OCI-M1 (cell line): ENCODE measurements around the gene NFKBIE.

ENCODE experiments used
- DNase-seq: peaks from one replicate; lab custom pipeline; 2025; lab: John Stamatoyannopoulos, UW

Gene NFKBIE

DNA sequence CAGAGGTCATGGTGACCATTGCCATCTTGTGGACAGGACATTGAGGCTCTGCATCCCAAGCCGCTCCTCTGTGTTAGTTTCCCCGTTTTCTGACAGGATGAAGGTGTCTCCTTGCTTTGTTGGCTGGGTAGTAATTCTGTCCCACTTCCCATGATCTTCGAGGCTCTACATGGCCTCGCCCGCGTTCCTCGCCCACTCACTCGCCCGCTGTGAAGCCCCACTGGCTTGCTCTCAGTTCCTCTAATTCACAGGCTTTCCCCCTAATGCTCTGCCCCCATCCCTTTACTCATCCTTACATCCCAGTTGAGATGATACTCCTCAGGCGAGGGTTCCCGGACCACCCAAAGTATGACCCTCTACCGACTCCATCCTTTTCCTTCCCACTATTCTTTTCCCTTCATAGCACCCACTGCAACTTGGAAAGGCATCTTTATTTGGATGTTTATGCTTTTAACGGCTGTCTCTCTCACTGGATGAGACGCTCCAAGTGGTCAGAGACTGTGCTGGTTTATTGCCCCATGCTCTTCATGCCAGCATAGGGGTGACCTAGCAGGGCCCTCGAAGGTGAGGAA is 7.5 kb downstream of the NFKBIE start:
- no peak for DNase-seq

DNA sequence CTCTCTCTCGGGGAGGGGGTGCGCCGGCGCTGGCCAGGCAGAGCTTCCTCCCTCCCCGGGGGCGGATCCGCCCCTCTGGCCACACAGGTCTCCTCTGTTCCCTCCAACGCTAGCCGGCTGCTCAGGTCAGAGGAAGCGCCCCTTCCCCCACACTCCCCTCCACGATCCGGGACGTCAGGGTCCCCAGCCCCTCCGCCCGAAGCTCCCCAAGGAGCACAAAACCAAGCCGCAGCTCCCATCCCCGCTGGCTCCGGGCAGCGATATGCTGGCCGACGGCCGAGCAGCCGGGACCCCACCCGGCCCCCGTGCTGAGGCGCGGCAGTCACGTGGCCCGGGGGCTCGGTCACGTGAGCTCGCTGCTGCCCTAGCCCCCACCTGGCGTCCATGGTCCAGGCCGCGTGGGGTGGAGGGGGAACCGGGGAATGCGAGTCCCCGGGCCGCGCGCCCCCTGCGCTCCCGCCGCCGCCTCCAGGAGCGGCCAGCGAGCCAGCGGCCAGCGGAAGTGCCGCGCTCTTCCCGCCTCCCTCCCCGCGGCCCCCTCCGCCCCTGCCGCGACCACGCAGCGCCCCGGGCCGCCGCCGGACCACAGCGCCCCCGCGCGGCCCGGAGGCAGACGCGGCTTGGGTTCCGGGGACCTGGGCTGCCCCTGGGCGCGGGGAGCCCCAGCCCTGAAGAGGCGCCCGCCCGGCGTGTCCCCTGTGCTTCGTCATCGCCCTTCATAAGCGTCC is 8.2 kb downstream of the NFKBIE start, which contains the start of gene SLC35B2:
Gene SLC35B2, minus strand, starts transcription at position 504 of the 728 bp plus-strand sequence. Its CDS starts 118 bp downstream, at position 386.
- DNase-seq = peak; percentile 92

DNA sequence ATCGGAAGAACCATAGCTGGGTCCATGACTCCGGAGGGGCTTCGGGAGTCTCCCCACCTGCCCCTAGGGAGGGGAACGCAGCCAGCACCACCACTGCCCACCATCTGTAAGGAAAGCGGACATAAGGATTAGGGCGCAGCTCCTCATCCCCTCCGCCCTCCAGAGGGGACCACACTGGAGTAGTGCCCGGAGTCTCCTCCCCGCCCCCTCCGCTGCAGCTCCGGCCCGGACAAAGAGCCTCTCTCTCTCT is 8.7 kb downstream of the NFKBIE start:
- DNase-seq = no peak

DNA sequence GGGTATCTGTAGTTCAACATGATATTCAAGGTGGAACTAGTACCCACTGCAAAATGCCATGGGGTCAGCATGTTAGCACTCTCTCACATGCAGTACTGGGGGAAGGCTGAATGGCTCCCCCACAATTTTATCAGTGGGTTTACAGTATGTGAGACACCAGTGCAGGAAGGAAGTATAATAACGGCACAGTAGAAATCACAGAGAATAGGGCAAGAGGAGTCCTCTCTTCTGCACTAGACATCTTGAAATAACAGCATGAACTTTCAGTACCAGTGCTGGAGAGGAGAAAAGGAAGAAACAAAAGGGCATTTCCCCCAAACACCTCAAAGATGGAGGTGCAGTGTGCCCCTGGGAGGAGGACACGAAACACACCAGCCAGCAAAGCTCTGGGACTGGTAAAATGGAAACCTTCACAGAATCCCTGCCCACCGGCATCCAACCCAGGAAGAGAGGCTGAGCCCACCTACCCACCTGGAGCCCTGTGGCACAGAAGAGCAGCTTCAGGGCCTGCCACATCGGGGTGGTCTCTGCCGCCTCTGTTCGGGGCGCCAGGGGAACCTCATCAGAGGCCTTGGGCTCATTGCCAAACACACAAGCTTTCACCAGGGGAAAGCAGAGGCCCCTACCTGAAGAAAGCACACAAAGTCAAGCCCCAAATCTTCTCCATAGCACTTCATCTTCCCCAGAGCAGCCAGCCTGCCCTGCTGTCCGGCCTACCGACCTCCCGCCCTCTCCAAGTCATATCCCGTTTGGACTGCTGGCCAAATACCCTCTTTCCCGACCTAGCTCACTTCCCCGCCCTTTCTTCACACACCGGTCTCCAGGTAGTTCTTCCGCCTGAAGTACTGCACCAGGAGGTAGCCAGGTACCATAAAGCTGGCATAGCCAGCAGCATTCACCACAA is 9.2 kb downstream of the NFKBIE start:
- no peak for DNase-seq

DNA sequence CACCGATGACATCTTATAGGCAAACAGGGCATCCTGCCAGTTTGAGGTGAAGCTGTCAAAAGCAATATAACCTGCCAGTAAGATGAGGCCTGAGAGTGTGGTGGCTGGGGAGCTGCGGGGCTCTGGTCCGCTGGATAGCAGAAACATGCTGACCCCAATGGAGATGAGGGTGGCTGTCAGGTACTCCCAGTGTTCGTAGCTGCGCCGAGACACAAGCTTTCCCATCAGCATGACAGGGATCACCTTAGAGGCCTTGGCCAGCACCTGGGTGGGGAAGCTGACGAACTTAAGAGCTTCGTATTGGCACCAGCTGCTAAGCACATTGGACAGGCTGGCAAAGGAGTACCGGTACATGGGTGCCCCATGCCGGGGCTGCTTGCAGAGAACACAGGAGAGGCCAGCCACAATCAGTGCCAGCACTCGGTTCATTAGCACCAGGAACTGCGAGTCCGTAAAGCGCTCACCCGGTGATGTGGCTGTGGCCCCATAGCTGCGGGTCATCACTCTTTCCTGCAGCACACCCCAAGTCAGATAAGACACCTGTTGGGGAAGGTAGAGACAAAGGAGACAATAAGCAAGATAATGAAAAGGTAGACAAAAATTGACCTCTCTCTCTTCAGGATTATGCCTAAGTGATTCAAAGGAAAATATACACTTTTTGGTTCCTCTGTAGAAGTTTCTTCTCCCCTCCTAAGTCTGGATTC is 10.1 kb downstream of the NFKBIE start:
- DNase-seq = no peak

DNA sequence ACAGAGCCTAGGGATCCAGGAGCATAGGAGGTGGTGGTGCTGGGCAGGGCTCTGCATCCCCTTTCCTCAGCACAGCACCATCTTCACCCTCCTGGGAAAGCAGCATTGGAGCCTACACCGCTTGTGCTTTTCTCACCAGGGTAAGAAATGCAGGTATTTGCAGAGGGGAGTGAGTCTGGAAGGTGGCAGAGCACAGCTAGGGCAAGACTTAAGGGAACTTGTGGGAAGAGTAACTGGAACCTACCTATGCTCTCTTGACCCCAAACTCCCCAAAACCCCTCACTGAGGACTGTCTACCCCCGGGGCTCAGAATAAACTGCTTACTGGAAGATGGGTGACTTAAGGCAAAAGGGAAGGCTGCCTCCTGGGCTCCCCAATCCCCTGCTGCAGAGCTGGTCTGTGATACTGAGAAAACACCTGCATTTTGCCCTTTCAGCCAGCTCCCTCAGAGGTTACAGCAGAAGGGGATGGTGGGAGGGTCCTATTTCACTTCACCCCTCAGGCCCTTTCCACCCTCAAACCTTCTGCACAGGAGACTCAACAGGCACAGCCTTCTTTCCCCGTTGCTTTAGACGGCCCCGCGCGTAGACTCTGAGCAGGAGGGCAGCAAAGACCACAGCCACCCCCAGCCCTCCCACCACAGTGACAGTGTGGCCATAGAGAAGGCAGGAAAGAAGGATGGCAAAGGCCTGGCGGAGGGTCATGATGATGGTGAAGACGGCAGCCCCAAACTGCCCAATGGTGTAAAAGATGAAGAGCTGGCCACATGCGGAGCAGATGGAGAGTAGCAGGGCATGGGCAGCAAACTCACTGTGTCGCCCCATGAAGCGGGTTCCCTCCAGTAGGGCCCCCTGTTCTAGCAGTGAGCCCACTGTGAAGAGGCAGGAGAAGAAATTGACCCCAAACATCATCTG is 10.9 kb downstream of the NFKBIE start:
- DNase-seq = no peak

DNA sequence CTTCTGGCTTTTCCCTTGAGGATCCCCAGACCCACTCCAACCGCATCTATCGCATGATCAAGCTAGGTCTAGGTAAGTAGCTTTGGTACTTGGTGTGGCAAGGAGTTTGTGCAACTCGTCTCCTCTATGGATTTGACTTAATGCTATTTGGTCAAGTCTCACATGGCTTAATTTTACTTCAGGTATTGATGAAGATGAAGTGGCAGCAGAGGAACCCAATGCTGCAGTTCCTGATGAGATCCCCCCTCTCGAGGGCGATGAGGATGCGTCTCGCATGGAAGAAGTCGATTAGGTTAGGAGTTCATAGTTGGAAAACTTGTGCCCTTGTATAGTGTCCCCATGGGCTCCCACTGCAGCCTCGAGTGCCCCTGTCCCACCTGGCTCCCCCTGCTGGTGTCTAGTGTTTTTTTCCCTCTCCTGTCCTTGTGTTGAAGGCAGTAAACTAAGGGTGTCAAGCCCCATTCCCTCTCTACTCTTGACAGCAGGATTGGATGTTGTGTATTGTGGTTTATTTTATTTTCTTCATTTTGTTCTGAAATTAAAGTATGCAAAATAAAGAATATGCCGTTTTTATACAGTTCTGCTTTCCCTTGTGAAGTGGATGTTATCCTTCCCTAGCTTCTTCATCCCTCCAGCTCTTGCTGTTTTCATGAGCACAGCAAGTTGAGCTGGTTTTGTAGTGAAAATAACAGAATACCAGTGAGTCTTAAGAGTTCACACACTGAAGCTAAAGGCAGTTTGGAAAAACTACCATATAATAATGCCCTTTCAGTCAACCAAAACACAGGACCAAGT is 11.8 kb downstream of the NFKBIE start:
- DNase-seq = peak; percentile 84

DNA sequence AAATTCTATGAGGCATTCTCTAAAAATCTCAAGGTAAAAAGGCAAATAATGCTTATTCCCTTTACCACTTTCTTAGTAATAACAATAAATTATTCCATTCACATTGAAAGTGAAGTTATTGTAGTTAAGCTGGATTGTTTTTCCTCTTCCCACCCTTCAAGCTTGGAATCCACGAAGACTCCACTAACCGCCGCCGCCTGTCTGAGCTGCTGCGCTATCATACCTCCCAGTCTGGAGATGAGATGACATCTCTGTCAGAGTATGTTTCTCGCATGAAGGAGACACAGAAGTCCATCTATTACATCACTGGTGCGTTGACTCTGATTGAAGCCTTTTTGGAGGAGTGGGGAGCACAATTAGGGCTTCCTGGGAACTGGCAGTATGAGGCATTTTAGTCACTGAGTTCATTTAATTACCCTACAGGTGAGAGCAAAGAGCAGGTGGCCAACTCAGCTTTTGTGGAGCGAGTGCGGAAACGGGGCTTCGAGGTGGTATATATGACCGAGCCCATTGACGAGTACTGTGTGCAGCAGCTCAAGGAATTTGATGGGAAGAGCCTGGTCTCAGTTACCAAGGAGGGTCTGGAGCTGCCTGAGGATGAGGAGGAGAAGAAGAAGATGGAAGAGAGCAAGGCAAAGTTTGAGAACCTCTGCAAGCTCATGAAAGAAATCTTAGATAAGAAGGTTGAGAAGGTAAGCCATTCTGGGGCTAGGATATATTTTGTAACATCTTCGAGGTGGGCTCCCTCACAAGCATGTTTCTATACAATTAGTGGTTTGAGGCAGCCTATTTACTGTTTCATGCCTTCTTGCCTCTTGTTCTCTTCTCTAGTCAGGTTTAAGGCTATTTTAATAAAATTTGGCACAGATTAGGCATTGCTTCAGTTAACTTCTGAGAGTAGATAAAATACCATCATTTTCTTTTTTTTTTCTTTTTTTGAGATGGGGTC is 13.5 kb downstream of the NFKBIE start:
- no peak for DNase-seq

DNA sequence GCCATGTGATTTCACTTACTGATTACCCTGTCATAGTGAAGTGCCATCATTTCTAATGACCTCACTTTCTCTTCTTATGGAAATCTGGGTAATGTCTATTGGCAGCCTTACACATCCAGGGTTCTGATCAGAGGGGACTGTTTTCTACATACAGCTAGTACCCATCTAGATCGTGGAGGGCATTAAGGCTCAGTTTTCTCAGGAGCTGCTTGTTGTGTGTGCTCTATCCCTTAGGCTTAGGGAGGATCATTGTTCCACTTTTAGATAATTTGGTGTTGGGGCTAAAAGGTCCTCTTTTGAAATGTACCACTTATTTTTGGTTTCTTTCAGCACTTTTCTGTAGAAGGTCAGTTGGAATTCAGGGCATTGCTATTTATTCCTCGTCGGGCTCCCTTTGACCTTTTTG is 14.6 kb downstream of the NFKBIE start:
- DNase-seq = no peak

DNA sequence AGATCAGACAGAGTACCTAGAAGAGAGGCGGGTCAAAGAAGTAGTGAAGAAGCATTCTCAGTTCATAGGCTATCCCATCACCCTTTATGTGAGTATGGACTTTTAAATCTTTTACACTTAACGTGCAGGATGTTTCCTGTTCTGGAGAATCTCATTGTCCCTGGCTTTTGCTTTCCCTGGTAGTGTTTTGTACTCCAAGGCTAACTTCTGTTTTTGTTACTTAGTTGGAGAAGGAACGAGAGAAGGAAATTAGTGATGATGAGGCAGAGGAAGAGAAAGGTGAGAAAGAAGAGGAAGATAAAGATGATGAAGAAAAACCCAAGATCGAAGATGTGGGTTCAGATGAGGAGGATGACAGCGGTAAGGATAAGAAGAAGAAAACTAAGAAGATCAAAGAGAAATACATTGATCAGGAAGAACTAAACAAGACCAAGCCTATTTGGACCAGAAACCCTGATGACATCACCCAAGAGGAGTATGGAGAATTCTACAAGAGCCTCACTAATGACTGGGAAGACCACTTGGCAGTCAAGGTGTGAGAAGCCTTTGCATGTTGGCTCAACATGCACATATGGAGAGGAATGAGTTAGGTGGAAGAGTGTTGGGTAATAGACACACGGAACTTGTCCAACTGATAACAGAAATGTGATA is 15.2 kb downstream of the NFKBIE start:
- DNase-seq = no peak

DNA sequence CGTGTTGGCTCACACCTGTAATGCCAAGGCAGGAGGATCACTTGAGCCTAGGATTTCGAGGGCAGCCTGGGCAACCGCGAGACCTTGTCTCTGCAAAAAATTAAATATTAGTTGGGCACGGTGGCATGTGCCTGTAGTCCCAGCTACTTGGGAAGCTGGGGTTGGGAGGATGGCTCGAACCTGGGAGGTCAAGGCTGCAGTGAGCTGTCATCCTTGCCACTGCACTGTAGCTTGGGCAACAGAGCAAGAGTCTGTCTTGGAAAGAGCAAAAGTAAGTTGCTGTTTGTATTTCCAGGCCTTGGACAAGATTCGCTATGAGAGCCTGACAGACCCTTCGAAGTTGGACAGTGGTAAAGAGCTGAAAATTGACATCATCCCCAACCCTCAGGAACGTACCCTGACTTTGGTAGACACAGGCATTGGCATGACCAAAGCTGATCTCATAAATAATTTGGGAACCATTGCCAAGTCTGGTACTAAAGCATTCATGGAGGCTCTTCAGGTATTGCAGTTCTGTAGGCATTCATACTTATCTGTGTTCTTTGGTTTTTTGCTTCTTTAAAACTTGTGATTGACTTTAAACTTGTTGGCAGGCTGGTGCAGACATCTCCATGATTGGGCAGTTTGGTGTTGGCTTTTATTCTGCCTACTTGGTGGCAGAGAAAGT is 16.1 kb downstream of the NFKBIE start:
- no peak for DNase-seq

DNA sequence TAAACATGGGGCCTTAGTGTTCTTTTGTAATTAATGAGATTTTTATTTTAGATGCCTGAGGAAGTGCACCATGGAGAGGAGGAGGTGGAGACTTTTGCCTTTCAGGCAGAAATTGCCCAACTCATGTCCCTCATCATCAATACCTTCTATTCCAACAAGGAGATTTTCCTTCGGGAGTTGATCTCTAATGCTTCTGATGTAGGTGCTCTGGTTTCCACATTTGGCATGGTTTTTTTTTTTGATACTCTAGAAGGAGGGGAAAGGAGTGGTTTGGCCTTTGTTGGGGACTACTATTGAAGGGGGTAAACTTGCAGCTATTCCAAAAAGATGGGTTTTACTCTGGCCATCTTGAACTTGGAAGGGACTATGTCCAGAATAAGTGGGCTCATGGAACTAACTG is 16.8 kb downstream of the NFKBIE start:
- no peak for DNase-seq

DNA sequence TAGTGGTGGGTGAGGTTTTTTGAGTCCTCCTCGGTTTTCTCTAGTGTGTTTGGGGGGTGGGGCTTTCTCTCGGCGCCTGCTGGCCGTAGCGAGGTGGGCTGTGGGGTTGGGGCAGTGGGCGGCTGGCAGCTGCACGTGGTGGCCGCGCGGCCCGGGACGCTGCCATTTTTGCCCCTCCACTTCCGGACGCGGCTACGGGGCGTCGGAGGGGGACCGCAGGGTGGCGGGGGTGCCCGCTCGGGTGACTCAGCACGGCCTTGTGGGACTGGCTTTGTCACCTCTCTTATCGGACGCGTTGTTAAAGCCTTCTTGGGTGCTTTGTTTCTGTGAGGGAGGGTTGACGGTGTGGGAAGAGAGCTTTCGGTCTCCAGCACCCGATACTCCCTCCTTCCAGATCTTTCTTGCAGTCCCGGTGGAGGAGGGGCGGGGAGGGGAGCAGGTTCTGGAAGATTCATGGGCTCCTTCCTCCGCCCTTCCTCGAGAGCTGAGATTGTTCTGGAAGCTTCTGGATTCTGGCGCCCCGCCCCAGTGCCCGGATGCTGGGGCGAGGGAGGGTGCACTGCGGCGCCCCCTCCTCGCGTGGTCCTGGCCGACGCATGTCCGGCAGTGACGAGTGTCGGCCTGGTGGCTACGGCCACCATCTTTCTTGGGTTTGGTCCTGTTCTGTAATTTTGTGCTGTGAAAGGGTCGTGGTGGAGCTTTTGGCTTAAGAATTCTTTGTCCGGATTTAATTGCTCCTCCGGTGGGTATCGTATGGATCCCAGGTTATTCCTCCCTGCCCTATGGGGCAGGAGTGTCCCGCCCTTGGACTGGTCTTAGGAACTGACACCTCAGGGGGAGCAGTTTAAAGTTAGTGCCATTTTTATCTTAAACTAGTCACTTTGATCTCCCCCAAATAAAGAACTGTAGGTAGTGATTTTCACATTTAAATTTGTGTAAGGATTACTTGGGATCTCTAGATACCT is 17.7 kb downstream of the NFKBIE start:
- peak; percentile 91 for DNase-seq

DNA sequence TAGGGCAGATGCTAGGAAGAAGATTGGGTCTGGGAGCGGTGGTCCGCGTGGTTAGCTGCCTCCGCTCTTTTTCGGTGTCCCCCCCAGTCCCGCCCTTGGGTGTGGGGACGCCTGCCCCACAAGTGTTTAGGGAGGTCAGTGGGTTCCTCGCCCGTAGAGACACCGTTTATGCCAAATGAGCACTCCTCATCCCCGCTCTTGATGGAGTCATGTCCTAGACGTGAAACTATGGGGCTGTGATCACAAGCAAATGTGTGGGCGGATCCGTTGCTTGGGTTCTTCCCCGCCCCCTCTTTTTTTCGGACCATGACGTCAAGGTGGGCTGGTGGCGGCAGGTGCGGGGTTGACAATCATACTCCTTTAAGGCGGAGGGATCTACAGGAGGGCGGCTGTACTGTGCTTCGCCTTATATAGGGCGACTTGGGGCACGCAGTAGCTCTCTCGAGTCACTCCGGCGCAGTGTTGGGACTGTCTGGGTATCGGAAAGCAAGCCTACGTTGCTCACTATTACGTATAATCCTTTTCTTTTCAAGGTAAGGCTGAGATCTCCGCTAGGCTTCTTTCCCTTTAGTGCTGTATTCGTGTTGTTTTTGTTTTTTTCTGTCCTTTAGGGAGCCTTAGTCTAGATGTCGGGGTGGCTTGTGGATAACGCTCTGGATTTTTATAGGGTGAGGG is 18.6 kb downstream of the NFKBIE start, which contains the start of gene HSP90AB1:
Gene HSP90AB1, plus strand, starts transcription at position 439 of the 675 bp plus-strand sequence. CDS start 1,529 bp downstream, outside the sequence.
- DNase-seq = peak; percentile 99

DNA sequence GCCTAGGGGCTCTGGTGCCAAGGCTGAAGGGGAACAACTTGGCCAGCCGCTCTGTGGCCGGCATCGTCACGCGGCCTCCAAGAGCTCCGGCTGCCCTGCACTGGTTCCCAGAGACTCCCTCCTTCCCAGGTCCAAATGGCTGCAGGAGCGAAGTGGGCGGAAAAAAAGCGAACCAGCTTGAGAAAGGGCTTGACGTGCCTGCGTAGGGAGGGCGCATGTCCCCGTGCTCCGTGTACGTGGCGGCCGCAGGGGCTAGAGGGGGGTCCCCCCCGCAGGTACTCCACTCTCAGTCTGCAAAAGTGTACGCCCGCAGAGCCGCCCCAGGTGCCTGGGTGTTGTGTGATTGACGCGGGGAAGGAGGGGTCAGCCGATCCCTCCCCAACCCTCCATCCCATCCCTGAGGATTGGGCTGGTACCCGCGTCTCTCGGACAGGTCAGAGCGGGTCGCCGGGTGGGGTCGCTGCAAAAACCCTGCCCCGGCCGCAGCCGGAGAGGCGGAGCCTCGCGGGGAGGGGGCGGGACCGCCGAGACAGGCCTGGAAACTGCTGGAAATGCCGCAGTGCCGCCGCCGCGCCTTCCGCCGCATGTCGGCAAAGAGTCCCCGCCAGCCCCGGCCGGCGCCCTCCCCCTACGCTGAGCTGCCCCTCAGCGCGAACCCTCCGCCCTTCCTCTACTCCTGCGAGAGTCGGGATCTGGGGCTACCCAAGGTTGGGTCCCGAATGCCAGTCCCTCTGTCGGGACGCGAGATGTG is 19.3 kb downstream of the NFKBIE start:
- peak; percentile 93 for DNase-seq
